ENCODE data around the gene PROCR. TPM values are rescaled to one million over a fixed set of nuclear protein-coding genes. Genes with fewer than 3 reads are reported as not detected.
A peak's percentile ranks its signal among the peaks of the same experiment; 100 is the strongest.

The PROCR gene
- total and polyA plus RNA-seq, 9 of the 15 experiments (the other 6 are each of a cell fraction or from before 2014, with no cell fraction given): 1.6 to 7.1 (median 4.0) TPM

- peak; percentile 57 for TF ChIP-seq MGA (IDR thresholded peaks at IDR 0.05)
- TF ChIP-seq GTF2E2 (tag; IDR thresholded peaks at IDR 0.05): peak; percentile 77
- TF ChIP-seq NRF1 (conservative IDR thresholded peaks at IDR 0.05 in 1 of 2, IDR thresholded peaks at IDR 0.05 in 1 of 2): peak; percentile 97 to 98
- no peak for TF ChIP-seq ZNF561 (CRISPR knock-in tag; conservative IDR thresholded peaks at IDR 0.05)
- TF ChIP-seq FOXK1 (CRISPR knock-in tag; IDR thresholded peaks at IDR 0.05; ENCODE audit: borderline replicate concordance): 0 out of 2 replicates have a peak, but pooled peaks have one; percentile 1
- peak in 1 of 2 experiments; percentile 75; a peak in 1 of 4 replicates for TF ChIP-seq RCOR1 (IDR thresholded peaks at IDR 0.05; ENCODE audit: borderline replicate concordance in 1 of 2, low read depth in 2 of 2, low read length in 2 of 2)
- peak; percentile 84 for TF ChIP-seq POLR2A (conservative IDR thresholded peaks at IDR 0.05)
- peak; percentile 75 for TF ChIP-seq EP400 (IDR thresholded peaks at IDR 0.05)
- TF ChIP-seq THRB (CRISPR knock-in tag; conservative IDR thresholded peaks at IDR 0.05): no peak
- TF ChIP-seq GATAD2B (IDR thresholded peaks at IDR 0.05; ENCODE audit: borderline replicate concordance): peak; percentile 19; the same call in 1 of the 2 replicates
Measured at GRCh38 chr20:35146920-35147574, 24.8 kb upstream of the PROCR start, which contains the start of gene EDEM2 (continued).
